Measurements from ENCODE around the gene DOCK1.
"Not testable (repeated sequence)": the region's sequence is repeated elsewhere in the genome, so short reads cannot be mapped to it uniquely, and the experiment has no call there.

Gene DOCK1

DNA sequence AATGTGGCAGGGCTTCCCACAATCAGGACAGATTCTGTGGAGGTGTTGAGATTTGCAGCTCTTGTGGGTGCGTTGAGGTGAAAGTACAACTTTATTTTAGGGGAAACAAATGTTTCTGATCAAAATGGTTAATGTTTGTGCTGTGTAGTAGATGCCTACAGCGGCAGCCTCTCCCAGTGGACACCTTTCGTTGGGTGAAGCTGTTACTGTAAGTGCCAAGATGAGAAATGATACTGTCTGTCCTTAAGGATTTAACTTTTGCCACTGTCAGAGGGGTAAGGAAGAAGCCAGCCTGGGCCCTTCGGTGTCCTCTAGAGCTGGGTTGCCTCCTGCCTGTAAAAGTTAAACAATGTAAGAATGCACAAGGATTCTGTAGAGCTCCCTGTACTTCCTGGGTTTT, 27.9 kb downstream of the DOCK1 start:
- Histone ChIP-seq H3K23ac (ENCODE audit: low read depth, low read length, poor library complexity) (no peak overlapping the region), H3K14ac (ENCODE audit: low read length) (no peak overlapping the region), H3K27me3 (ENCODE audit: control insufficient read depth in 3 of 3, insufficient read depth in 3 of 3, low read depth in 1 of 3, low read length in 3 of 3) (no peaks in the 10 kb centered on the region), H3K36me3 (replicated peaks in 1 of 2; ENCODE audit: control insufficient read depth in 2 of 2, insufficient read depth in 2 of 2, low read length in 2 of 2) (peaks cover 0 to 21% of the 10 kb centered on the region in 2 donors), H3K27ac (replicated peaks; ENCODE audit: low read length) (no peak overlapping the region), H3K18ac (ENCODE audit: low read length) (peak overlapping the region; percentile 35), H2BK12ac (ENCODE audit: low read length) (no peak overlapping the region), H3K4me1 (ENCODE audit: control insufficient read depth in 2 of 2, insufficient read depth in 1 of 2, low read depth in 1 of 2, low read length in 2 of 2) (no peaks in the 10 kb centered on the region), H4K8ac (ENCODE audit: low read depth, low read length) (no peak overlapping the region), H3K79me1 (ENCODE audit: low read depth, low read length) (peaks cover 5% of the 10 kb centered on the region), H2BK5ac (ENCODE audit: low read length) (no peak overlapping the region), H2AK5ac (ENCODE audit: low read depth, low read length) (no peak overlapping the region), H3K4ac (ENCODE audit: low read length) (no peak overlapping the region), H2BK15ac (ENCODE audit: low read length) (no peak overlapping the region), H4K91ac (ENCODE audit: low read depth, low read length, poor library complexity) (no peak overlapping the region), H3K9ac (ENCODE audit: low read depth, low read length, poor library complexity) (no peak overlapping the region), H3K9me3 (replicated peaks in 1 of 2; ENCODE audit: control insufficient read depth in 2 of 2, insufficient read depth in 1 of 2, low read depth in 1 of 2, low read length in 2 of 2) (peaks cover 0 to 3% of the 10 kb centered on the region in 2 donors), H2BK120ac (ENCODE audit: low read depth, low read length) (no peak overlapping the region), H3K4me2 (ENCODE audit: insufficient read depth, low read length, poor library complexity, severe bottlenecking) (no peak overlapping the region), H2AFZ (ENCODE audit: low read length) (no peak overlapping the region), H3K4me3 (ENCODE audit: low read length in 2 of 2) (no peak overlapping the region)
- no CpG with 5 or more reads among the region's 4 CpGs for WGBS, 2 donors (ENCODE audit: extremely low coverage in 2 of 2, insufficient read length in 2 of 2, insufficient replicate concordance in 1 of 2)
- DNase-seq (ENCODE audit: low spot score), result no peak

DNA sequence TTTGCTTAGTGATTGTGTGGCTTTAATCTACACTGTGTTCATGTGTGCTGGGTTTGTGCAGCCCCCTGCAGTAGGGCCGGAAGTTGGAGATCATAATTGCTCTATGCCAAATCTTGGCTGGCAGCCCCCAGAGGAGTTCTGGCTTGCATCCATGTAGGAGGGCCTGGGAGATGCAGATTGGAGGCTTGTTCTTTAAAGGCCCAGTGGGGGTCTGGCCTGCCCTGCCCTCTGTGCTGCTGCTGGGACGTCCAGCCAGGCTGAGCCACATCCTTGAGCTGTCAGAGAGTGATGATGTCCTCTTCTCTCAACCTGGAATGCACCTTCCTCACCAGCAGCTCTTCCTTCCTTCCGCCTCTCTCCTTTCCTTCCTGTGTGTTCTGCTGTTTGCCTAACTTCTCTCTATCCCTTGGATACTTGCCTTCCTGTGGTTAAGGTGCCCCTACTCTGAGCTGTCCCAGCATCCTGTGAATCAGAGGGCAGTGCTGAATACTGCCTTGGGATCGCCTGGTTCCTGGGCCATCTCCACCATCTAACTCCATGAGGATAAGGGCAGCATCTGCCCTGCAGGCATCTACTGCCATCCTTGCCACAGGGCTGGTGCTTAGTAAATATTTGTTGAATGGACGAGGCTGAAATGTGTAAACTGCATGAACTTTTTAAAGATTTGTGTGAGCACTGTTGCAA, 30.2 kb downstream of the DOCK1 start:
- no peak for DNase-seq (ENCODE audit: low spot score)
- WGBS, 2 donors (ENCODE audit: extremely low coverage in 2 of 2, insufficient read length in 2 of 2, insufficient replicate concordance in 1 of 2), result no CpG with 5 or more reads among the region's 5 CpGs
- H3K18ac ChIP-seq (ENCODE audit: low read length), result peak overlapping the region; percentile 52

DNA sequence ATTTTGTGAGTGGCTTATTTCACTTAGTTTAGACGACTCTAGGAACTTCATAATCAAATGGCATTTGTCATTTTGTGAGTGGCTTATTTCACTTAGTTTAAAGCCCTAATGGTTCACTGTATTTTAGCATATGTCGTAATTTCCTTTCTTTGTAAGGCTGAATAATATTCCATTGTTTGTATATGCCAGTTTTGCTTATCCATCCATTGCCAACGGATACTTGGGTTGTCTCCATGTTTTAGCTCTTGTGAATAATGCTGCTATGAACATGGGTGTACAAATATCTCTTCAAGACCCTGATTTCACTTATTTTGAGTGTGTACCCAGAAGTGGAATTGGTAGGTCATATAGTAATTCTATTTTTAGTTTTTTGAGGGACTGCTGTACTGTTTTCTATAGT, 31.8 kb downstream of the DOCK1 start:
- no peak overlapping the region for H3K23ac ChIP-seq (ENCODE audit: low read depth, low read length, poor library complexity)
- no peak for DNase-seq (ENCODE audit: low spot score)
- no peak overlapping the region for H4K91ac ChIP-seq (ENCODE audit: low read depth, low read length, poor library complexity)
- H3K9me3 ChIP-seq (replicated peaks in 1 of 2; ENCODE audit: control insufficient read depth in 2 of 2, insufficient read depth in 1 of 2, low read depth in 1 of 2, low read length in 2 of 2), result peaks cover 0 to 9% of the 10 kb centered on the region in 2 donors
- H3K79me1 ChIP-seq (ENCODE audit: low read depth, low read length), result peaks cover 3% of the 10 kb centered on the region
- no peak overlapping the region for H2AK5ac ChIP-seq (ENCODE audit: low read depth, low read length)
- no peak overlapping the region for H3K18ac ChIP-seq (ENCODE audit: low read length)
- no peak overlapping the region for H3K9ac ChIP-seq (ENCODE audit: low read depth, low read length, poor library complexity)
- H2BK5ac ChIP-seq (ENCODE audit: low read length), result no peak overlapping the region
- no peak overlapping the region for H3K14ac ChIP-seq (ENCODE audit: low read length)
- H3K27ac ChIP-seq (replicated peaks; ENCODE audit: low read length), result no peak overlapping the region
- no peak overlapping the region for H3K4me3 ChIP-seq (ENCODE audit: low read length in 2 of 2)
- no peak overlapping the region for H2AFZ ChIP-seq (ENCODE audit: low read length)
- no peaks in the 10 kb centered on the region for H3K27me3 ChIP-seq (ENCODE audit: control insufficient read depth in 3 of 3, insufficient read depth in 3 of 3, low read depth in 1 of 3, low read length in 3 of 3)
- H2BK15ac ChIP-seq (ENCODE audit: low read length), result no peak overlapping the region
- no peak overlapping the region for H3K4ac ChIP-seq (ENCODE audit: low read length)
- peaks cover 0 to 8% of the 10 kb centered on the region in 2 donors for H3K36me3 ChIP-seq (replicated peaks in 1 of 2; ENCODE audit: control insufficient read depth in 2 of 2, insufficient read depth in 2 of 2, low read length in 2 of 2)
- no CpG with 5 or more reads among the region's 3 CpGs for WGBS, 2 donors (ENCODE audit: extremely low coverage in 2 of 2, insufficient read length in 2 of 2, insufficient replicate concordance in 1 of 2)
- peaks cover 2% of the 10 kb centered on the region in 2 donors for H3K4me1 ChIP-seq (ENCODE audit: control insufficient read depth in 2 of 2, insufficient read depth in 1 of 2, low read depth in 1 of 2, low read length in 2 of 2)
- H3K4me2 ChIP-seq (ENCODE audit: insufficient read depth, low read length, poor library complexity, severe bottlenecking), result no peak overlapping the region
- no peak overlapping the region for H4K8ac ChIP-seq (ENCODE audit: low read depth, low read length)
- no peak overlapping the region for H2BK12ac ChIP-seq (ENCODE audit: low read length)
- H2BK120ac ChIP-seq (ENCODE audit: low read depth, low read length), result no peak overlapping the region

More for the DNA sequence above, 30.2 kb downstream of the DOCK1 start:
- Histone ChIP-seq H3K4me2 (ENCODE audit: insufficient read depth, low read length, poor library complexity, severe bottlenecking) (no peak overlapping the region), H3K9me3 (replicated peaks in 1 of 2; ENCODE audit: control insufficient read depth in 2 of 2, insufficient read depth in 1 of 2, low read depth in 1 of 2, low read length in 2 of 2) (peaks cover 0 to 9% of the 10 kb centered on the region in 2 donors), H3K79me1 (ENCODE audit: low read depth, low read length) (peaks cover 3% of the 10 kb centered on the region), H3K4ac (ENCODE audit: low read length) (no peak overlapping the region), H3K27me3 (ENCODE audit: control insufficient read depth in 3 of 3, insufficient read depth in 3 of 3, low read depth in 1 of 3, low read length in 3 of 3) (no peaks in the 10 kb centered on the region), H2BK12ac (ENCODE audit: low read length) (no peak overlapping the region), H4K91ac (ENCODE audit: low read depth, low read length, poor library complexity) (no peak overlapping the region), H2BK15ac (ENCODE audit: low read length) (no peak overlapping the region), H3K14ac (ENCODE audit: low read length) (no peak overlapping the region), H2AK5ac (ENCODE audit: low read depth, low read length) (no peak overlapping the region), H3K4me1 (ENCODE audit: control insufficient read depth in 2 of 2, insufficient read depth in 1 of 2, low read depth in 1 of 2, low read length in 2 of 2) (peaks cover 2% of the 10 kb centered on the region in 2 donors), H4K8ac (ENCODE audit: low read depth, low read length) (no peak overlapping the region), H2AFZ (ENCODE audit: low read length) (no peak overlapping the region), H3K4me3 (ENCODE audit: low read length in 2 of 2) (no peak overlapping the region), H3K27ac (replicated peaks; ENCODE audit: low read length) (no peak overlapping the region), H2BK5ac (ENCODE audit: low read length) (no peak overlapping the region), H2BK120ac (ENCODE audit: low read depth, low read length) (no peak overlapping the region), H3K23ac (ENCODE audit: low read depth, low read length, poor library complexity) (no peak overlapping the region), H3K36me3 (replicated peaks in 1 of 2; ENCODE audit: control insufficient read depth in 2 of 2, insufficient read depth in 2 of 2, low read length in 2 of 2) (peaks cover 0 to 12% of the 10 kb centered on the region in 2 donors), H3K9ac (ENCODE audit: low read depth, low read length, poor library complexity) (peak overlapping the region; percentile 78)

DNA sequence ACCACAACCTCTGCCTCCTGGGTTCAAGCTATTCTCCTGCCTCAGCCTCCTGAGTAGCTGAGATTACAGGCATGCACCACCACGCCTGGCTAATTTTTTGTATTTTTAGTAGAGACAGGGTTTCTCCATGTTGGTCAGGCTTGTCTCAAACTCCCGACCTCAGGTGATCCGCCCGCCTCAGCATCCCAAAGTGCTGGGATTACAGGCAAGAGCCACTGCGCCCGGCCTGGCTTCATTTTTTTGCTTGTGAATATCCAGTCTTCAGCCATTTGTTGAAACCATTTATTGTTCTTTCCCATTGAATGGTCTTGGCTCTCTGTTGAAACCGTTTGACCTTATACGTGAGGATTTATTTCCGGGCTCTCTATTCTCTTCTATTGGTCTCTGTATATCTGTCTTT, 32.9 kb downstream of the DOCK1 start:
- not testable (repeated sequence) for H4K91ac ChIP-seq (ENCODE audit: low read depth, low read length, poor library complexity); H3K9me3 ChIP-seq (replicated peaks in 1 of 2; ENCODE audit: control insufficient read depth in 2 of 2, insufficient read depth in 1 of 2, low read depth in 1 of 2, low read length in 2 of 2); H3K27me3 ChIP-seq (ENCODE audit: control insufficient read depth in 3 of 3, insufficient read depth in 3 of 3, low read depth in 1 of 3, low read length in 3 of 3); H3K18ac ChIP-seq (ENCODE audit: low read length); DNase-seq (ENCODE audit: low spot score); H3K4me2 ChIP-seq (ENCODE audit: insufficient read depth, low read length, poor library complexity, severe bottlenecking); H2BK15ac ChIP-seq (ENCODE audit: low read length); H2BK12ac ChIP-seq (ENCODE audit: low read length); H3K9ac ChIP-seq (ENCODE audit: low read depth, low read length, poor library complexity); H2AK5ac ChIP-seq (ENCODE audit: low read depth, low read length); H2AFZ ChIP-seq (ENCODE audit: low read length); H2BK5ac ChIP-seq (ENCODE audit: low read length); H3K4me3 ChIP-seq (ENCODE audit: low read length in 2 of 2); H3K4ac ChIP-seq (ENCODE audit: low read length); H3K36me3 ChIP-seq (replicated peaks in 1 of 2; ENCODE audit: control insufficient read depth in 2 of 2, insufficient read depth in 2 of 2, low read length in 2 of 2); H3K23ac ChIP-seq (ENCODE audit: low read depth, low read length, poor library complexity); H3K4me1 ChIP-seq (ENCODE audit: control insufficient read depth in 2 of 2, insufficient read depth in 1 of 2, low read depth in 1 of 2, low read length in 2 of 2); H4K8ac ChIP-seq (ENCODE audit: low read depth, low read length); H3K14ac ChIP-seq (ENCODE audit: low read length); H3K27ac ChIP-seq (replicated peaks; ENCODE audit: low read length); H3K79me1 ChIP-seq (ENCODE audit: low read depth, low read length); H2BK120ac ChIP-seq (ENCODE audit: low read depth, low read length)
- no CpG with 5 or more reads among the region's 9 CpGs for WGBS, 2 donors (ENCODE audit: extremely low coverage in 2 of 2, insufficient read length in 2 of 2, insufficient replicate concordance in 1 of 2)

All from neuronal stem cell (in vitro differentiated cells).